SU-DHL-6 (cell line): Measurements from ENCODE around the gene NTM.
"Not testable (repeated sequence)": the region's sequence is repeated elsewhere in the genome, so short reads cannot be mapped to it uniquely, and the experiment has no call there.

Experiments used
- H2AFZ ChIP-seq: fragments of 200-600 bp; sonication (generic); 2 replicates; pipeline ENCODE4 v1.6.1; 2014; ENCODE audit warnings: low read depth, mild to moderate bottlenecking, moderate library complexity, mixed read lengths, antibody characterized with exemption, low read length; ENCODE audit not compliant: severe bottlenecking
- H3F3A ChIP-seq: fragments of 200-600 bp; shearing (Covaris generic); 2 replicates; pipeline ENCODE4 v1.6.0; 2016; ENCODE audit warnings: antibody characterized with exemption, mild to moderate bottlenecking; ENCODE audit not compliant: insufficient read depth
- H3K27ac ChIP-seq: fragments of 200-600 bp; sonication (generic); 2 replicates; pipeline ENCODE4 v1.5.1; 2016; ENCODE audit warnings: low read depth, mild to moderate bottlenecking, low read length, moderate library complexity, mixed read lengths
- H3K27me3 ChIP-seq: fragments of 200-600 bp; sonication (generic), shearing (Covaris generic); 2 replicates; pipeline ENCODE4 v1.6.0; 2014; ENCODE audit warnings: mild to moderate bottlenecking, low read length
- H3K36me3 ChIP-seq: fragments of 200-600 bp; sonication (generic); 2 replicates; pipeline ENCODE4 v1.6.1; 2014; ENCODE audit warnings: mild to moderate bottlenecking, low read length, mixed read lengths
- H3K4me2 ChIP-seq: fragments of 300-600, 200-600 bp; shearing (Covaris generic), sonication (generic); 2 replicates; pipeline ENCODE4 v1.6.0; 2014; ENCODE audit warnings: low read length, low read depth, mild to moderate bottlenecking; ENCODE audit not compliant: poor library complexity, severe bottlenecking
- H3K4me3 ChIP-seq: fragments of 200-600 bp; sonication (generic); 2 replicates; pipeline ENCODE4 v1.5.1; 2014; ENCODE audit warnings: antibody characterized with exemption, low read length, mild to moderate bottlenecking, mixed read lengths; ENCODE audit not compliant: insufficient read depth, poor library complexity, severe bottlenecking
- H3K79me2 ChIP-seq: fragments of 200-600 bp; sonication (generic); 2 replicates; pipeline ENCODE4 v1.6.1; 2014; ENCODE audit warnings: mild to moderate bottlenecking, low read length, moderate library complexity; ENCODE audit not compliant: insufficient read depth
- H3K9ac ChIP-seq: fragments of 200-600 bp; sonication (generic); 2 replicates; pipeline ENCODE4 v1.7.0; 2014; ENCODE audit warnings: mild to moderate bottlenecking, low read length
- H3K9me2 ChIP-seq: fragments of 200-600 bp; sonication (generic); replicated peaks from 2 replicates; pipeline ENCODE4 v1.6.1; 2014; ENCODE audit warnings: low read length; ENCODE audit not compliant: insufficient read depth
- H3K9me3 ChIP-seq: fragments of 200-600 bp; sonication (generic); 2 replicates; pipeline ENCODE4 v1.6.1; 2014; ENCODE audit warnings: low read length, mixed read lengths; ENCODE audit not compliant: insufficient read depth
- H4K20me1 ChIP-seq: fragments of 200-600 bp; sonication (generic); 2 replicates; pipeline ENCODE4 v1.6.1; 2014; ENCODE audit warnings: low read depth, mild to moderate bottlenecking, antibody characterized with exemption, low read length, moderate library complexity, mixed read lengths
- CTCF ChIP-seq: fragments of 200-600 bp; sonication (generic); IDR thresholded peaks from one replicate; pipeline ENCODE4 v1.5.1; 2017; ENCODE audit warnings: antibody characterized with exemption, mild to moderate bottlenecking, low read length, moderate library complexity; ENCODE audit not compliant: insufficient read depth, poor library complexity, severe bottlenecking
- EZH2phosphoT487 ChIP-seq: fragments of 200-600 bp; sonication (generic), shearing (Covaris generic); conservative IDR thresholded peaks from 2 replicates; pipeline ENCODE4 v1.6.1; 2018; ENCODE audit warnings: mild to moderate bottlenecking, antibody characterized with exemption, low read length, moderate library complexity, mixed read lengths

Gene NTM

GRCh38 chr11:131334601-131335000 is 35.8 kb upstream of the NTM start:
- no peaks in the 10 kb centered on the region for H3K9me2 ChIP-seq
- H3F3A ChIP-seq: no peaks in the 10 kb centered on the region
- H3K4me2 ChIP-seq: no peak overlapping the region
- TF ChIP-seq EZH2phosphoT487 (no peak), CTCF (no peak)
- H3K9me3 ChIP-seq: no peaks in the 10 kb centered on the region
- no peaks in the 10 kb centered on the region for H3K36me3 ChIP-seq
- H3K9ac ChIP-seq: no peak overlapping the region
- no peak overlapping the region for H3K4me3 ChIP-seq
- H3K79me2 ChIP-seq: no peaks in the 10 kb centered on the region
- H2AFZ ChIP-seq: no peak overlapping the region
- no peaks in the 10 kb centered on the region for H3K27me3 ChIP-seq
- H4K20me1 ChIP-seq: no peaks in the 10 kb centered on the region
- H3K27ac ChIP-seq: no peak overlapping the region

GRCh38 chr11:131341900-131342299 is 28.5 kb upstream of the NTM start:
- H3K79me2 ChIP-seq, H3K9me3 ChIP-seq, H3F3A ChIP-seq, H3K4me3 ChIP-seq, H3K27ac ChIP-seq, H3K9me2 ChIP-seq, H3K9ac ChIP-seq, H2AFZ ChIP-seq, H3K27me3 ChIP-seq, H3K4me2 ChIP-seq, H4K20me1 ChIP-seq, H3K36me3 ChIP-seq: not testable (repeated sequence)

GRCh38 chr11:131342442-131342841 is 28.0 kb upstream of the NTM start:
- not testable (repeated sequence) for H3K79me2 ChIP-seq, H3K27me3 ChIP-seq, H4K20me1 ChIP-seq, H2AFZ ChIP-seq, H3K4me3 ChIP-seq, H3K4me2 ChIP-seq, H3K9me2 ChIP-seq, H3K9ac ChIP-seq, H3F3A ChIP-seq, H3K36me3 ChIP-seq, H3K27ac ChIP-seq, H3K9me3 ChIP-seq

GRCh38 chr11:131345406-131345805 is 25.0 kb upstream of the NTM start:
- Histone ChIP-seq H4K20me1 (no peaks in the 10 kb centered on the region), H3K79me2 (no peaks in the 10 kb centered on the region), H3K27me3 (no peaks in the 10 kb centered on the region), H3K4me3 (no peak overlapping the region), H3F3A (no peaks in the 10 kb centered on the region), H2AFZ (no peak overlapping the region), H3K9ac (no peak overlapping the region), H3K9me3 (no peaks in the 10 kb centered on the region), H3K36me3 (no peaks in the 10 kb centered on the region), H3K4me2 (no peak overlapping the region), H3K9me2 (no peaks in the 10 kb centered on the region), H3K27ac (no peak overlapping the region)
- TF ChIP-seq EZH2phosphoT487 (no peak), CTCF (no peak)
